NCI-H524 treated with DMSO at 0.1 percent for 48 hours (cell line): ENCODE measurements around the gene SLCO1A2.

Source experiments
- DNase-seq: peaks from one replicate; lab custom pipeline; 2025; lab: John Stamatoyannopoulos, UW

The SLCO1A2 gene

DNA sequence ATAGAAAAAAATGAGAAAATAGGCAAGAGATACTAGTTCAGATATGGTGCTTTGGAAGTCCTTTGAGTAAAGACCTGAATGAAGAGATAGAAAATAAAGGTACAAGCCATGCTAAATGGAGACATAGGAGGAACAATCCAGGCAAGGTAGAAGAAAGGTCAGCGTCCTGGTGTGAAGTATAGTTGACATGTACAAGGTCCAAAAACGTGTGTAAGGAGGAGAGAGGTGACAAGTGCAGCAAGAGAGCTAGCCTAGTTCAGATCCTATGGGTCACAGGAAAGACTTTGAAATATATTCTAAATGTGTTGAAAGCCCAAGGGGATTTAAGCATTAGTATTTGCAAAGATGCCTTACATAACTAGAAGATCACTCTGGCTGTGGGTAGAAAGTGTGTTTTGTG, 115.5 kb downstream of the SLCO1A2 start:
- DNase-seq = no peak
